Lower leg skin (tissue), 4 donors: Measurements from ENCODE around the gene LSM5. TPM values are rescaled to one million over a fixed set of nuclear protein-coding genes. Genes with fewer than 3 reads are reported as not detected.

Experiments
- DNase-seq, 2 donors: peaks; one replicate each; pipeline ENCODE4 v3.0.0-alpha.2; 2019; ENCODE audit warnings: low spot score in 2 of 2
- H3K4me3 ChIP-seq: fragments of 200-600 bp; sonication (generic); 2 replicates; pipeline ENCODE4 v1.5.1; 2017; ENCODE audit warnings: mild to moderate bottlenecking, low read depth; ENCODE audit not compliant: poor library complexity, severe bottlenecking
- POLR2A ChIP-seq, 2 donors: fragments of 450-650 bp; IDR thresholded peaks; one replicate each; pipeline ENCODE4 v1.6.1; 2016 to 2017; ENCODE audit warnings: antibody characterized with exemption in 2 of 2, mild to moderate bottlenecking in 1 of 2, moderate library complexity in 1 of 2
- WGBS, 2 donors: methylation state at CpG; one replicate each; pipeline ENCODE4 v1.1.5; 2018; 5-methylcytosine and 5-hydroxymethylcytosine counted together
- intact Hi-C: fragments of 100-400 bp; cut with DNase I; formaldehyde crosslinking; loops from one replicate; pipeline ENCODE4 v1.15.0; 2023; ENCODE audit warnings: low total_unique reads
- total RNA-seq, 4 donors: library from RNA; depleted of rRNA; stranded (reverse); fragments of >200 nt; gene quantifications; one replicate each; pipeline ENCODE4 v1.1.0, GENCODE V29; 2016
- TF ChIP-seq, protein P1 (sequence below), 3 donors: fragments of 450-650 bp; IDR thresholded peaks; one replicate each; pipeline ENCODE4 v1.5.1; 2016; ENCODE audit warnings: antibody characterized with exemption in 3 of 3, mild to moderate bottlenecking in 3 of 3, moderate library complexity in 2 of 3

Gene LSM5
- total RNA-seq, 4 donors from 2014 or later = 10.7 to 15.0 (median 12.4) TPM

- no peak overlapping the region for H3K4me3 ChIP-seq
- TF ChIP-seq POLR2A (IDR thresholded peaks at IDR 0.05) = no peak
- TF ChIP-seq, protein P1, sequence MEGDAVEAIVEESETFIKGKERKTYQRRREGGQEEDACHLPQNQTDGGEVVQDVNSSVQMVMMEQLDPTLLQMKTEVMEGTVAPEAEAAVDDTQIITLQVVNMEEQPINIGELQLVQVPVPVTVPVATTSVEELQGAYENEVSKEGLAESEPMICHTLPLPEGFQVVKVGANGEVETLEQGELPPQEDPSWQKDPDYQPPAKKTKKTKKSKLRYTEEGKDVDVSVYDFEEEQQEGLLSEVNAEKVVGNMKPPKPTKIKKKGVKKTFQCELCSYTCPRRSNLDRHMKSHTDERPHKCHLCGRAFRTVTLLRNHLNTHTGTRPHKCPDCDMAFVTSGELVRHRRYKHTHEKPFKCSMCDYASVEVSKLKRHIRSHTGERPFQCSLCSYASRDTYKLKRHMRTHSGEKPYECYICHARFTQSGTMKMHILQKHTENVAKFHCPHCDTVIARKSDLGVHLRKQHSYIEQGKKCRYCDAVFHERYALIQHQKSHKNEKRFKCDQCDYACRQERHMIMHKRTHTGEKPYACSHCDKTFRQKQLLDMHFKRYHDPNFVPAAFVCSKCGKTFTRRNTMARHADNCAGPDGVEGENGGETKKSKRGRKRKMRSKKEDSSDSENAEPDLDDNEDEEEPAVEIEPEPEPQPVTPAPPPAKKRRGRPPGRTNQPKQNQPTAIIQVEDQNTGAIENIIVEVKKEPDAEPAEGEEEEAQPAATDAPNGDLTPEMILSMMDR (IDR thresholded peaks at IDR 0.05) = no peak
- DNase-seq = no peak
- WGBS, 2 donors = 37 to 65% methylated on average over 1 of the region's 1 CpG
- intact Hi-C loops = no loop called here
Measured at GRCh38 chr7:32481176-32481575, 9.0 kb downstream of the LSM5 start.

DNA sequence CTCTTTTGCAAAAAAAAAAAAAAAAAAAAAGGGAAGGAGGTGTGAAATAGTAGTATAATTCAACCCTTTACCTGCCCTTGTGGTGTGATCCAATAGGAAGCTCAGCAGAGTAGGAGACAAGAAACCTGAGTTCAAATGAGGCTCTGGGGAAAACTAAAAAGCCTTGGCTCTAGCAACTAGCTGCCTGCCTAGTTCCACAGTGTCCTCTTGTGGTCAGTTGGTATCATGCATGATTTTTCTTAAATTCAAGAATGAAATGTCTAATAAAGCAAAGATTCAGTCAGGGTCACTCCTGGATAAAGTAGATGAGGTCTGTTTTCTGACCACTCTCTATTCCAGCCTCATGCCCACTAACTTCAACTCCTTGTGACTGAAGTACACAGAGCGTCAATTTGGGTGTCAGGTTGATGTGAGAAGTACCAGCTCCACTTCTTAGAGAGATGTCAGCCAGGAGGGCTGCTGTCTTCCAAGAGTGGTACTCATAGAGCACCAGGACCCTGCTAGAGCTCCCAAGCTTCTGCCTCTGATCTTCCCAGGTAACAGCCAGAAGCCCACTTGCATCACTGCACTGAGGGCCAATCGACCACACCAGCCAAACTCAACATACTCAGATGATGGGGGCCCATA, 10.5 kb downstream of the LSM5 start:
- no peak for DNase-seq
- intact Hi-C loops = no loop called here
- WGBS, 2 donors = 74 to 84% methylated on average over 2 of the region's 2 CpGs
- H3K4me3 ChIP-seq = no peak overlapping the region
- TF ChIP-seq, protein P1 (IDR thresholded peaks at IDR 0.05) = no peak
- TF ChIP-seq POLR2A (IDR thresholded peaks at IDR 0.05) = no peak

DNA sequence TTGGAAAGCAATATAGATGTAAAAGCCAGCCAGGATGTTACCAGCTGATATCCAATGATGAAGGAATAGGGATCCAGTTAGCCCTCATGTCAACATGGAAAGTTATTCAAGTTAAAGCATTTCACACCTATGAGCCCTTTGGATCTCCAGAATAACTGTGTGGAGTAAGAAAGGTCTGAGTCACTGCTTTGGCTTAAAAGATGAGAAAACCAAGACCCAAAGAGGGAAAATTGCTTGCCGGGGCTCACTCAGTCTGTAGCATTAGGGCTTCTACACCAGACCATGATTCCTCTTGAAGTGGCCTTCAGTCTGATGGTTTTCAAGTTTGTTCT, 12.6 kb downstream of the LSM5 start:
- DNase-seq = no peak
- 79 to 83% methylated on average over 1 of the region's 1 CpG for WGBS, 2 donors
- TF ChIP-seq, protein P1 (IDR thresholded peaks at IDR 0.05) = no peak
- TF ChIP-seq POLR2A (IDR thresholded peaks at IDR 0.05) = no peak
- intact Hi-C loops = no loop called here
- H3K4me3 ChIP-seq = no peak overlapping the region

- intact Hi-C loops = no loop called here
- no peak for DNase-seq
- TF ChIP-seq POLR2A (IDR thresholded peaks at IDR 0.05) = no peak
- TF ChIP-seq, protein P1 (IDR thresholded peaks at IDR 0.05) = no peak
- 30 to 54% methylated on average over 3 of the region's 3 CpGs for WGBS, 2 donors
- H3K4me3 ChIP-seq = no peak overlapping the region
Measured at GRCh38 chr7:32476816-32477648, 13.1 kb downstream of the LSM5 start.

DNA sequence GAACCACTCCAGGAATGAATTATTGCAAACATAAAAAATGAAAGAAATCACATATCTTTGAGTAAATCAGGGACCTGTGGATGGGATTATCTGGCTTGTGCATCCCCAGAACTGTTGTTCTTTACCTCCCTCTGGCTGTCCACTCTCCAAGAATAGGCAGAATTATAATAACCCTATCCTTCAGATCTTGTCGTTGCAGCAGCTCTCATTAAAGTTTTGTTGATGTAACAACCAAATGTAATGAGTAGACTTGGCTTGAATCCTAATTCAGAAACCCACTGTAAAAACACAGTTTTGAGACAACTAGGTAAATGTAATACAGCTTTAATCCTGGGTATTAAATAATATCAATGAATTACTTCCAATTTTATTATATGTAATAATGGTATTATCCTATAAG, 16.2 kb downstream of the LSM5 start:
- WGBS, 2 donors = 58 to 60% methylated on average over 1 of the region's 1 CpG
- intact Hi-C loops = no loop called here

More for the DNA sequence above, 16.2 kb downstream of the LSM5 start:
- no peak for DNase-seq
- TF ChIP-seq POLR2A (IDR thresholded peaks at IDR 0.05) = no peak
- TF ChIP-seq, protein P1 (IDR thresholded peaks at IDR 0.05) = no peak
- H3K4me3 ChIP-seq = no peak overlapping the region
